GM19468 (cell line): ENCODE results near the gene PALLD.
A peak's percentile ranks its signal among the peaks of the same experiment; 100 is the strongest.

ENCODE experiments used
- ATAC-seq: cut with Tn5 transposase; IDR thresholded peaks from one replicate; pipeline ENCODE4 v1.9.1; 2021; ENCODE audit warnings: mild to moderate bottlenecking, moderate library complexity, moderate number of reproducible peaks; ENCODE audit not compliant: unreplicated experiment; ENCODE audit errors: extremely low read depth

The PALLD gene

DNA sequence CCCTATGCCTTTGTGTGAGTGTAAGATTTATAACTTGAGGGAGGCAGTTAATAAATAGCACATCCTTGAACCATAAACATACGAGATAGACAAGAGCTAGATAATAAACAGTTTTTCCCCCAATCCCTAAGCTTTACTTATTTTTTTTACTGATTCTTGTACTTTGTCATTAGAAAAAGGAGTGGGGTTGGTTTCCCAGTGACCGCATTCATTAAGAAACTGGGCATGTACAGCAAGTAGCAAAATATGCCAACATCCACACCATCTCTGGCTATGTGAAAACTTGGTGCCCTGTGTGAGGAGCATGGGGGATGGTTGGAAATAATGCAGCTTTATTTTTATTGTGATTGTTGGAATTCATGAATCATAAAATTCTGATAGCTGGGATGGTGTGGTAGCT, 337.0 kb downstream of the PALLD start:
- ATAC-seq = no peak

DNA sequence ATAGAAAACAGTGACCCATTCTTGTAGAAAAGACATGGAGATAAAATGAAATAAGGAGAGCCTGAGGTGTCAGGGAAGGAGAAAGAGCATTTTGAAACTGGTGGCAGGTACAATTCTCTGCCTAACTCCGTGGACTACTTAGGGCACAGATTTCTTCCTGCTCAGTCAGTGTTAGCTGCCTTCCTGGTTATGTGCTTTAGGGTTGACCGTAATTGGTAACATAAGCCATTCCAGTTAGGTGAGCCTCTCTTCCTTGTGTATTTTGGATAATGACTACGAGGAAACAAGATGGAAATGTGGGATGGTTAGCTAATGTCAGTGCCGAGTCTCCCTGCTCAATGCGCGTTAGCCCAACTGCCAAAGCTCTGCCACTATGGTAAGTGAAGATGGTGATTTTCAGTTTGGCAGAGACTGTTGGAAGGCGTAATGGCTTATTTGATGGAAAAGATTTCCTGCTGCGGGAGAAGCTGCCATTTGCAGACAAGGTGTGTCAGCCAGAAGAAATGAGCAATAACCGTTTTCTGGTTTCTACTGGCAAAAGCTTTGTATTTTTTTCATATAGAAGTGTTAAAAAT, 339.1 kb downstream of the PALLD start:
- ATAC-seq = no peak

DNA sequence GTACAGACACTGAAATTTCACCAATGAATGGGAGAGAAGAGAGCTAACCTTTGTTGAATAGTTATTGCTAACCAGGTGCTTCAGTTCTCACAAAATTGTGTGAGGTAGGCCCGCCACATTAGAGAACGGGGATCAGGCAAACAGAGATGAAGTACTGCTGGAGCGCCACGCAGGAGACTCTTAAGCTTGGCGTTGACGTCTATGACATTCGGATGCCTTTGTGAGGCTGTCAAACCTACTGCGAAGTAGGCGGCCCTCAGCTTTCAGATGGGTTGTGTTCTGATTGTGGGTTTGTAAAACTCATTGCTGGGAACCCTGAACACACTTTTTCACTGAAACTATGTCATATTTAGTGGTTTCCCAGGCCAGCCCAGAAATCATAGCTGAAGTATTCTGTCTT, 339.6 kb downstream of the PALLD start:
- ATAC-seq = no peak

DNA sequence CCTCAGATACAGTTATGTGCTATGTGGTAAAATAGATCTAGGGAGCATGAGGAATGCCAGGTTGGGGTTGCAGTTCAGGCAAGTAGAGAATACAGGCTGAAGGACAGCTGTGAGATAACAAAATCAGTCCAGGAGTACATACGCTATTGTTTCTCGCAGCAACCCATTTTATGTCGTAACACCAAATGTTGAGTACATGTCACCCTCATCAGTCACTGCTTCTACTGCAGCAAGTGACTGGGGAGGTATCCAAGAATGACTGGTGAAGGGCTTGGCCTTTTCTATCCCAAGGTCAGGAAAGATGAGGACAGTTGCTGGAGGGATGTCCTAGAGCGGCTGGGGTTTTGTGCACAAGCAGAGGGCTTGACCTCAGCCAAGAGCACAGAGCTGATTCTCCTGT, 341.1 kb downstream of the PALLD start:
- no peak for ATAC-seq

DNA sequence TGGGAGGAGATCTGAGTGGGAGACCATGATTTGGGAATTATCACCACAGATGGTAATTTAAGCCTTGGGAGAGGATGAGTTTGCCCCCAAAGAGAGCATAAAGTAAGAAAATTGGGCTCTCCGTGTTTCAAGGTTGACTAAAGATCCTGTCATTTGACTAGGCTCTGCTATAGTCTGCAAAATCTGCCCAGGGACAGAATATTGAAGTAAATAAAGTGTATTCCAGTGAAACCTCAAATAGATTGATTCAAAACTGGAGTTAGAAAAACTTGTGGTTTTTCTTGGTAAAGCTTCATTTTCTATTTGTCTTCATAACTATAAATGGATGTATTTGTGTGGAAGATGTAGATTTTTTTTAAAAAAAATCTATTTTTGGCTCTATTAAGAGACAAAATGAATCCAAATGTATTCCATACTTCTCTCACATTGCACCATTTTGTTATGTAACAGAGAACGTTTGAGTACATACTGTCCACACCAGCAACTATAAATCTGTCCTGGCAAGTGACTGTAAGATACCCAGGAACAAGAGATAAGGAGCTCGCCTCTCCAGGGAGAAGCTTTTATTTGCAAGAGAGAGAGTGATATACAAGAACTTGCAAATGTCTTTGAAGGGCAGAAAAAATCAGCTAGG, 343.0 kb downstream of the PALLD start:
- ATAC-seq = no peak

DNA sequence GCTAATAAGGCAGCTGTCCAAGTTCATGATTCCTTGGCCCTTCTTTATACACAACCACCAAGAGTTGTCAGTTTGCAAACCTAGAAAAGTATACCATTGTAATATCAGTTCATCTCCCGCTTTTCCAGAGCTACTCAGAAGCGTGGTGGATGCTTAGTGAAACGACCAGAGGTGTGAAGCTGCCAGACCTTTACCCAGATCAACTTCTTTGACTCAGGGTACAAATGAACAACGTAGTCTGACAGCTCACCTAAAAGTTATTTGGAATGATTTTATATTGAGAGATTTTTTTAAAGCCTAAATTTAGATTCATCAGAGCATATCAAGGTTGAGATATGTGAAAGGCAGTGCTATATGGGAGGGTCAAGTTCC, 343.5 kb downstream of the PALLD start:
- ATAC-seq = no peak

DNA sequence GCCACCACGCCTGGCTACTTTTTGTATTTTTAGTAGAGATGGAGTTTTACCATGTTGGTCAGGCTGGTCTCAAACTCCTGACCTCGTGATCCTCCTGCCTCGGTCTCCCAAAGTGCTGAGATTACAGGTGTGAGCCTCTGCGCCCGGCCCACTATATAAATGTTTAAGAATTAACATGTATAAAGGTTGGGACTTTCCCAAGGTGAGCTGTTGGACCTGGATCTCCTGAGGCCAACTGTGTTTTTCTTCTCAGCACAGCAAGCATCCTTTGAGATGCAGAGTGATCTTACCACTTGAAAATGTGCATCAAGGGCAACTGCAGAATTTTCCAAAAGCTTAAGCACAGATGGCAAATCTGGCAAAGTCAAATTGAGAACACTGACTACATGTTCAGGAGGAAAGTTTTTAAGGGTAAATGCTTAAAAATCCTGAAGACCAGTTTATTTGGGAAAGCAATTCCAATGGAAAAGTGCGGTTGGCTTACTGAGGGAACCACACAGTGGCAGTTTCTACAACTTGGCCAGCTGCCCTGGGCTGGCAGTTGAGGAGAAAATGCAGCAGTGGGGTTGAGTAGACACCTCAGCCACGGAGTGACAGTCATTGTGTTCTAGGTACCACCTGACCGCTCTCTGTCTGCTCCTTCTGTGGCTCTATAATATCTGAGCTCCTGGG, 344.3 kb downstream of the PALLD start:
- ATAC-seq = no peak

DNA sequence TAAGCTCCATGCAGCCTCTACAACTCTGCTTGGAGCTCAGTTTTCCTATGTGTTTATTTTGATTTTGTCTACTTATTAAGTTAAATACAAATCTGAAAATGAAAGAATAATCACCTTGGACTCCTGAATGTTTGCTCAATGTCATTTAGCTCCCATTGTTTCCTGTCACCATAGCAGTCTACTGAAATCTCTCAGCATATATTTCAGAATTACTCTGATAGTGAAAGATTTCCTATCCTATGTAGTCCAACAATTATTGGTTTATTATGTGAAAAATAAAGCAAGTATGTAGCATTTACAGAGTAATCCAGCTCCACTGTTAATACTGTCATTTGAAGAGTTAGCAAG, 344.8 kb downstream of the PALLD start:
- no peak for ATAC-seq

DNA sequence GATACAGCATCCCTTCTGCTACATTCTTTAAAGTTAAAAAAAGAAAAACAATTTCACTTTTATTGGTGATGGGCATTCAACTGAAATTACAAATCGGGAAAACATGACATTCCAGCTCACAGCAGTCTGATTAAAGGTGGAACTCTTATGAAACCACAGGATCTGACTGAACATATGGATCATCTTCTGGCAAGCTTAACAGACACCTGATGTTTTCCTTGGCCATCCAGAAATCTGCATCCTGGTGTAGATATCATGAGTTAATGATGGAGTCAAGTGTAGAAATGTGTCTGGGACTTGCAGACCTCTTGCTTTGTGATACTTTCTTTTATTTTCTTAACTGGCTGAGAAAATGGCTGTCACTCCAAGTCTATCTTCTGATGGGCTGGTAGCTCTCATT, 345.3 kb downstream of the PALLD start:
- ATAC-seq = no peak

DNA sequence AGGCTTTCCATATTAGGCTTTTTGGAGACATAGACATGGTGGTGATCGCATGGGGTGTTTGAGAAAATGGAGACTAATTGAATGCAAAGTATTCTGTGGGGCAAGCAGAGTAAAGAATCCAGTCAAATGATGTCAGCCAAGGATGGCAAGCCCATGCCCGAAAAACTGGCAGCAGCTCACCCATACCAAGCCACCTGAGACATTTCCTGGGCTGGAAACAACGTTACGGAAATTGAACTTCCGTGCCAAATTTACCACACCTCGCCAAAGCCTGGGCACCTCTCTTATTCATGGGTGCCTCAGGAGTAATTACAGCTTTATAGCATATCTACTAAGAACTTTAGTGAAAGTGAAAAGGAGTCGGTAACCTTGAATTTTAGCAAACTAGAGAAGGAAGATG, 346.8 kb downstream of the PALLD start:
- no peak for ATAC-seq

DNA sequence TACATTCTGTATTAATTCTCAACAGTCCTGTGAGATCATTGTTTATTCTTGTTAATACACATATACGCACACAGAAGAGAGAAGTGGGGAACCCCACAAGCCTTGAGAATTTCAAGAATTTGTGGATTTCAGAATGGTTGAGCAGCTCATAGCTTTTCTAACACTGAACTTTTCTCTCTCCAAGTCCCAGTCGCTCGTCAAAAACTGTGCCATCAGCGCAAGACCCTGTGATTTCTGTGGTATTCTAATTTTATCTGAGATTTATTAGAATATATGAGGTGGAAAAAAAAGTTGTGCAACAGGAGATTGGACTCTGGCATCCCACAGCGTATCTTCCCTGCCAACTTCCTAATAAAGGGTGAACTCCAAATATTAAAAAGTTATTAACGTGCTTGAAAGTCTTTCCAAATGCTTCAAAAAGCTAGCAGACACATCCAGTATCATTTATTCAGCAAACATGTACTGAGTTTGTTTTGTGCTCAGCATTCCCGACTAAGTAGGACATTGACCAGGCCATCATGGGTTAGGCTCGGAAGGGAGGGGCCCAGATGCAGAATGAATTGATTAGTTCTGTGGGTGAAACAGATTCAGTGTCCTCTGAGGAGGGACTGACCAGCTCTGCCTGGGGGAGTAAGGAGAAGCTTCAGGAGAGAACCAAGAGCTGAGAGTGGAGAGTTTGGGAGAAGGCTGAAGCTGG, 347.6 kb downstream of the PALLD start:
- no peak for ATAC-seq

DNA sequence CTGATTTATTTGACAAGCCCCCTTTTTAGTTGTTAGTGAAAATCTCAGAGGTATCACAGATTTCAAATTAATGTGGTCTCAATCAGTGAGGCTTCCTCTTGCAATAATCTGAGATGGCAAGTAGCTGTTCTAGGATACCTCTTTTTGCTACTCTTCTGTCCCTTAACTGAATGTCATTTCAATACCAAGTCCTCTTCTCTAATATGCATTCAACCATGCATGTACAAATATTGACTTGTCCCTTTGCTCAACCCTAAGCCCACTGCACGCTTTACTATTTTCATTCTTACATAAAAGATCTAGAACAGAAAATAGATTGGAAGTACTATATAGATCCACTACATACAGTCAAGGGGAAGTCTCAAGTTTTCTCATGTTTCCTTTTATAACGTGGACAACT, 349.0 kb downstream of the PALLD start:
- no peak for ATAC-seq

DNA sequence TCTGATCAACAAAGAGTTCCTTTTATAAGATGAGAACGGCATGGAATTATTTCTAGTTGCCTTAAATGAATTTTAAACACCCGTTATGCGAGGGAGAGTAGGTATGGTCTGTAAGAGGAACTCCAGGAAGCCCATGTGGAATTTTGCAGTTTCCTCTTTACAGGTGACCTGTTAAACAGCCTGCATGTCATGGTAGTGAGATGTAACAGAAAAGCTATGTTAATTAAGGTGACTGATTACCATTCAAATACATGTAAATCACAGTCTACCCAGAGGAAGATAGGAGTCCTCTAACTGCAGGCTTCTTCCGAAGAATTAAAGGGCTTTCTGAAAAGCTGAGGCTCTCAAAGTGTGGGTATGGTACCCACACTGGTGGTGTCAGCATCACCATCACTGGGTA, 349.6 kb downstream of the PALLD start:
- no peak for ATAC-seq

DNA sequence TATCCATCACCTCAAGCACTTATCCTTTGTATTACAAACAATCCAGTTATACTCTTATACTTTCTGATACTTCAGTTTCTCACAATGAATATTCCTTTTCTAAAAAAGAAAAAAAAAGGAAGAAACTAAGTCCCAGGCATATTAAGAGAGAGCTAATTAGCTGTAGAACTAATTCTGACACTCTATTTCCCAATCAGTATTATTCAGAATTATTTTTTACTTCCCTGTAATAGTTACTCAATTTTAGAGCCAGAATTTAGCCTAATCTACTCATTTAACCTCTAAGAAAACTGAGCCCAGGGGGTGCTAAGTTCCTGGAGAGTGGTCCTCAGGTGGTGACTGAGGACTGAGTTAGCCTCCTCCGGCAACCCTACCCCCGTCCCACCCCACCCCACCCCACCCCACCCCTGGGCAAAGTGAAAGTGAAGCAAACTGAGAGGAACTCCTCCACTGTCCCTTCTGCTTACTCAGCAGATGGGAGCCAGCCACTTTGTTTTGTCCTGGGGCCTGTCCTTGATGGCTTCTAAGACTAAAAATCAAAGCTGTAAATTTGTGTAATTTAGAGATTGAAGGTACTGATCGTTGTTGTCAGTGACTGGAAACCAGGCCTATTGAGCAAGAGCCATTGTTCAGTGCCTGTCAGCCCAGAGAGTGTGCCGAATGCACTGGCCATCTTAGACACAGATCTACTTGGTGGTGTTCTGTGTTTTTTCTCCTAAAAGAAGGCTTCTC, 351.1 kb downstream of the PALLD start:
- no peak for ATAC-seq

DNA sequence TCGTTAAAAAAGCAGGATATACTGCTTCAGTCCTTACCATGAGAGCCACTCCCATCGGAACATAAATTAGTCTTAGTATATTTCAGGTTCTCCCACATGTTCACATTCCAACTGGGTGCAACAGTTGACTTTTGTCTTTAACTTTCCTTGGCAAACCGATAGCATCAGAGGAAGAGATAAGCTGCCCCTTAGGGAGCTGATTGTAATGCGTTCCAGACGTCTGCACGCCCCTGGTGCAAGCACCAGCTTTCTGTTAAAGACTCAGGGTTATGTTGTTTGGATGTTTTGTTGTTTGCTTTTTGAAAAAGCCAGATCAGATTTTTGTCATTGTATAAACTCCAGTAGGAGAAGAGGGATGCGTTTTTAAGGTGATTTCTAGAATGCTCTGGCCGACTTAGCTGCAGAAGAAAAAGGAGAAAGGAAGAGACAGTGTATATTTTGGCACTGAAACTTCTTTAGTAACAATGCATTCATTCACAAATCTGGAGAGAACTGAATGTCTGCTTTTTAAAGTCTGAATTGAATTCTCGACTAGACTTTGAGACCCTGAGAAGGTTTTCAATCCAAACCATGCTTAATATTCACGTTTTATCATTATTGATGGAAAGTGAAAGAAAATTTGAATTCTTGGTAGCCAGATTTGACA, 352.3 kb downstream of the PALLD start:
- ATAC-seq = no peak

DNA sequence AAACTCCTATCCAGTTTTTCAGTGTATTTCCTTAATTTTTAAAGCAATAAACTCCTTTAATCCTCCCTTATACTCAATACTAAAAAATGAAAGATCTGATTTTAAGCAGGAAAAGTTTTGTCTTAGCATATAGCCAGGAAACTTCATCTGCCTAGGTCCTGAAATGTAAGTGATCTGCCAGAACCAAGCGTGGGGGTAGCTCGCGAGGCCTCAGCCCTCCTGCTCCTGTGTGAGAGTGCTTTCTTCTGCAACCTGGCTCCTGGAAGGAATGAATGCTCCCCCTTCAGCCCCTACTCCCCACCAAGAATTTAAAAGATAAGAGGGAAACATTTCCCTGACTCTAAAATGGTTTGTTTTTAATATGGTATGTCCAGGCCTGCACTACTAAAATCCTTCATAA, 353.1 kb downstream of the PALLD start:
- no peak for ATAC-seq

DNA sequence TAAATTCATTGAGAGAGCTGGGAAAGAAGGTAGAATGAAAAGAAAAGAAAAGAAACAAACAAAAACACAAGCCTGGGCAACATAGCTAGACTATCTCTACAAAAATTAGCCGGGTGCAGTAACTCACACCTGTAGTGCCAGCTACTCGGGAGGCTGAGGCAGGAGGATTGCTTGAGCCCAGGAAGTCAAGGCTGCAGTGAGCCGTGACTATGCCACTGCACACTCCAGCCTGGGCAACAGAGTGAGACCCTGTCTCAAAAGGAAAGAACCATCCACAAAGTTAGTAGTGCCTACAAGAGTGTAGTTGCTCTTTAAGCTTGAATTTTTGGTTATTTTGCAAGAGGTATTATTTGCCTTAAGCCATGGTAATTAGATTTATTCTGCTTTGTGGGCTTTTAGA, 355.5 kb downstream of the PALLD start:
- no peak for ATAC-seq

DNA sequence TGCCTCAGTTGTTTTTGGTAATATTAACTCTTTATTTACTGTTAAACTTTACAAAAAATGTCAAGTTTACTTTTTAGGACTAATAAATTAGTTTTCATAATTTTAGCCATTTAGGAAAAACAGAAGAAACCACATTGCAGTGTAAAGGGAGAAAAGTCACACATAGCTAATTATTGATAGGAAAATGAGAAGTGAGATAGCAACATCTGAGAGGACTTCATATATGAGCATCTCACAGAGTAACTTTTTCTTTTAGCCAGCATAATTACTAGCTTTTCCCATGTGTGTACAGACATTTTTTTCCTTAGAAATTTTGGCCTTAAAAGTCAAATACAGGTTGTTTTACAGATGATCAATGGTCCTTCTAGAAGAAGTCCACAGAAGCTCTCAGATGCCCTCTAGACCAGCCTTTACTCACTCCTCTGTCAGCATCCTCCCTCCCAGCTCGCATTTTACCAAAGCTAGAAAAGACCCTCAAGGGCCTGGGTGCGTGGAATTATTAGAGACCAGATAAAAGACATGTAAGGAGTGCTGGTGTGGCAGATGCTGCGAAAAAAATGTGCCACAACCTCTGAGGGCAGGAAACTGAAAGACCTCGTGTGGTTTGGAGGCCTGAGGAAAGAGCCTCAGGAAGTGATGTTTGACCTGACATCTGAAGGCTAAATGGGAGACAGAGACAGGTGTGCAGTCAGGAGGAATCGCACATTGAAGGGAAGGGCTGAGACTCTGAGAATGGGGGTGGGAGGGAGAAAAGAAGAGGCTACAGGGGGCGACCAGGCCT, 356.3 kb downstream of the PALLD start:
- ATAC-seq = peak; percentile 40

DNA sequence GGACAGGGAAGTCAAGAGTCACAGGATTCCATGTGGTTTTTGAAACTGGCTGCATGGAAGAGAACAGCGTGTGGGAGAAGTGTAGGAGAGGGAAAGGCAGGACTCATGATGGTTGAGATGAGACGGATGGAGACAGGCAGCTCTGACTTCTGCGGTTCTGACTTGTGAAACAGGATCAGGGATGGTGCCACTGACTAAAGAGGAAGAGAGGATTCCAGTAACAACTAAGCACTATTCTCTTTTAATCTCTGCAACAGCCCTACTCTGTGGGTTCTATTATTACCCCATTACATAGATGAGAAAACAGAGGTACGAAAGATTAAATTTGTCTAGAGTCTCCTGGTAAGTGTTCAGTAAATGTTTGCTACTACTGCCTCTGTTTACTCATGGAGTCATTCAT, 356.9 kb downstream of the PALLD start:
- ATAC-seq = peak; percentile 26
